ENCODE measurements around the gene PAIP1. TPM values are rescaled to one million over a fixed set of nuclear protein-coding genes. Genes with fewer than 3 reads are reported as not detected.

PAIP1 gene
- total RNA-seq, 1 donor from 2014 or later, result 105 TPM

DNA sequence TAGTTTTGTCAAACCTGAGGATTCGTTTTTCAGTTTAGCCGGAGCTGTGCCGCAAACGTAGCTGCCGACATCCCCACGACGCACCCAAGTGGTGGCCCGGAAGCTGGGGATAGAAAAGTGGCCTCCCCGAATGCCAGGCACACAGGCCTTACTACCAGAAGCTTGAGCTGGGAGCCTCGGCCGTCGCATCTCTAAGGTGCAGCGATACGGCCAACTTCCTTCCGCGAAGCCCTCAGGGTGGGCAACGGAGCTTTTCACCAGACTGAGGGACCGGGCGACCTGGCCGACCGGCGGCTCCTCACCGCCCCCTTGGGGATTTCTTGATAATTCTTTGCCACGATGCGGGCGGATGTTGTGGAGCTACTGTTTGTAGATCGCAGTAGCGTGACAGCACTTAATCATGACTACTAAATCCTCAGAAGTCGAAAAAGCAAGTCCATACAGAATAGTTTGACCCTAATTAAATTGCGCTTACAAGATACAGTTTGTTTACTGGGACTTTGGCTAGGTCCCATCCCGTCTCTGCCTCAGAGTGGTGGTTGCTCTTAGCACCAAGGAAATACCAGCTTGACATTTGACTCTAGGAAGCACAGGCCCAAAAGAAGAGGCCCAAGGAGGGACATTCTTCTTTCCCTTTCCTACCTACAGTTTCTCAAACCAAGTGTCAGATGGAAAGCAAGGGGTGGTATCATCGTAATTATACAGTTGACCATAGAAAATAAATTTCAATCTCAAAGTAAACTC lies 72.6 kb downstream of the PAIP1 start:
- Mint-ChIP-seq H3K4me3 (ENCODE audit: unreplicated experiment) (peak overlapping the region; percentile 99), H3K27me3 (ENCODE audit: low read depth) (no peaks in the 10 kb centered on the region), H3K27ac (ENCODE audit: unreplicated experiment) (peak overlapping the region; percentile 100), H3K9me3 (ENCODE audit: low read depth) (no peaks in the 10 kb centered on the region), H3K36me3 (ENCODE audit: low read depth) (no peaks in the 10 kb centered on the region), H3K4me1 (ENCODE audit: low read depth) (peaks cover 39% of the 10 kb centered on the region)
- no peak for DNase-seq (ENCODE audit: low spot score)
- TF ChIP-seq, protein P1, sequence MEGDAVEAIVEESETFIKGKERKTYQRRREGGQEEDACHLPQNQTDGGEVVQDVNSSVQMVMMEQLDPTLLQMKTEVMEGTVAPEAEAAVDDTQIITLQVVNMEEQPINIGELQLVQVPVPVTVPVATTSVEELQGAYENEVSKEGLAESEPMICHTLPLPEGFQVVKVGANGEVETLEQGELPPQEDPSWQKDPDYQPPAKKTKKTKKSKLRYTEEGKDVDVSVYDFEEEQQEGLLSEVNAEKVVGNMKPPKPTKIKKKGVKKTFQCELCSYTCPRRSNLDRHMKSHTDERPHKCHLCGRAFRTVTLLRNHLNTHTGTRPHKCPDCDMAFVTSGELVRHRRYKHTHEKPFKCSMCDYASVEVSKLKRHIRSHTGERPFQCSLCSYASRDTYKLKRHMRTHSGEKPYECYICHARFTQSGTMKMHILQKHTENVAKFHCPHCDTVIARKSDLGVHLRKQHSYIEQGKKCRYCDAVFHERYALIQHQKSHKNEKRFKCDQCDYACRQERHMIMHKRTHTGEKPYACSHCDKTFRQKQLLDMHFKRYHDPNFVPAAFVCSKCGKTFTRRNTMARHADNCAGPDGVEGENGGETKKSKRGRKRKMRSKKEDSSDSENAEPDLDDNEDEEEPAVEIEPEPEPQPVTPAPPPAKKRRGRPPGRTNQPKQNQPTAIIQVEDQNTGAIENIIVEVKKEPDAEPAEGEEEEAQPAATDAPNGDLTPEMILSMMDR (IDR thresholded peaks at IDR 0.05), result peak; percentile 88

DNA sequence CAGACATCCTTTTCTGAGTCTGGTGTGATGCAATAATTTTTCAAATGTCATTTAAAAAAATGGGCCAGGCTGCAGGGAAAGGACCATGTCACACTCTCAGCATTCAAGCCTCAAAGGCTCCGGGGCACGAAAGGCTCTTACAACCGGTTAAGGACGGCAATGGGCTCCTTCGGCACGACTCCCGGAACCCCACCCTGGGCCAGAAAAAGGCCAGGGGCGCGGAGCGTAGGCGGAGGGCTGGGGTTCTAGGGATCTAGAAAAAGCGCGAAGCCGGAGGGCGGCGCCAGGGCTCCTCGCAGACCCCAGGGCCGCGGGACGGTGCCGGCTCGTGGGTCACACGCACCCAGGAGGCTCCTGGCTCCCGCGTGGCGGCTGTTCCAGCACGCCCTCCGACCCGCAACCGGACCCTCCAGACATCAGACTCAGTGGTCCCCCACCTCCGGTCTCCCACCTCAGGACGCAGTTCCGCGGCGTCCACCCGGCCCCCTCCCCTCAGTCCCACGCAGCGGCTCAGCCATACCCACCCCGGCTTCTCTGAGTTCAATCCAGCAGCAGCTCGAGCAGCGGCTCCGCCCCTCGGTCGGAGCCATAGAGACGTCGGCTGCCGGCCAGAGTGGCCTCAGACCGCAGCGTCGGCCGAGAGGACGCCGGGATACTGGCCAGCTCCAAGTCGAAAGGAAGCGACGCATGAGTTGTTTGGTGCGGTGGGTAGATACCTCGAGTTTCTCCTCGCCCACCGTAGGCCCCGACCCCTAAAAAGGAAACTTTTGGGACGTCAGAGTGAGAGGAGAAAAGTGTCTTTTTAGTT lies 73.4 kb downstream of the PAIP1 start, which contains the start of gene TMEM267:
TSS of gene TMEM267 (minus strand) at position 568 of the 808 bp plus-strand sequence. CDS start 29,896 bp downstream, outside the sequence.
- peak; percentile 94 for DNase-seq (ENCODE audit: low spot score)
- TF ChIP-seq, protein P1 (IDR thresholded peaks at IDR 0.05), result no peak
- H3K4me1 Mint-ChIP-seq (ENCODE audit: low read depth), result peaks cover 39% of the 10 kb centered on the region
- no peaks in the 10 kb centered on the region for H3K36me3 Mint-ChIP-seq (ENCODE audit: low read depth)
- H3K27ac Mint-ChIP-seq (ENCODE audit: unreplicated experiment), result peak within 1 kb of the TSS; percentile 100
- H3K9me3 Mint-ChIP-seq (ENCODE audit: low read depth), result no peaks in the 10 kb centered on the region
- peak within 1 kb of the TSS; percentile 99 for H3K4me3 Mint-ChIP-seq (ENCODE audit: unreplicated experiment)
- no peaks in the 10 kb centered on the region for H3K27me3 Mint-ChIP-seq (ENCODE audit: low read depth)

DNA sequence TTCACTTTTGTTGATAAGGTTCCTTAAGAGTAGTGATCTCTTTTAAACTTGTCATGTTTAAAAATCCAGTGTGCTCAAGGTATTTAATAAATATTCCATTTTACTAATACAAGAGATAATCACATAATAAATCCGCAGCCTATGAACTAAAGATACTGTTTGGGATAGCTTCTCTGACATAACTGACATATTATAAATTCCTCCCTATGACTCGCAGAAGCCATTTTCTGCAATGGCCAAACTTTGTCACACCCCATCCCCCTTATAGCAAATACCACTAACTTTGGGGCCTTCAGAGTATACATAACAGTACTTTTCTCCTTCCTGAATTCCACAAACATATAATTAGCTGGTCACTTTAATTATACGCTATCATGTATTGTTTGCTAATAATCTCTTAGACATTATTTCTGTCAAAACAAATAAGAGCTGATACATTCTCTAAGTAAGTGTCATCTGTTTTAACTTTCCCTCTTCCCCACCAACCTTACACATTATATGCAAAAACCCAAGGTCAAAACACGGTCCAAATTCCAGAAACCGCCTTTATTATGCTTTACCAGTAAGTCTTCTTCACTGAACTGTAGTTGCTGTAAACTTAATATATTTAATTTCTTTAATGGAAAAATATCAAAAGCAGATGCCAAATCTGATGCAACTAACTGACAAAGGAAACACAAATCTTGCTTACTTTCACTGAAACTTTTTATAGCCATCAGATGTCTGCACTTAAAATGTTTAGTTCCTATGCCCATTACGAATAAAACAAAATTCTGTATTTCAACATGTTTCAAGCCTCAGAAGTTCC lies 74.2 kb downstream of the PAIP1 start:
- TF ChIP-seq, protein P1 (IDR thresholded peaks at IDR 0.05), result no peak
- Mint-ChIP-seq H3K4me3 (ENCODE audit: unreplicated experiment) (peak overlapping the region; percentile 99), H3K36me3 (ENCODE audit: low read depth) (no peaks in the 10 kb centered on the region), H3K4me1 (ENCODE audit: low read depth) (peaks cover 39% of the 10 kb centered on the region), H3K27ac (ENCODE audit: unreplicated experiment) (peak overlapping the region; percentile 100), H3K9me3 (ENCODE audit: low read depth) (no peaks in the 10 kb centered on the region), H3K27me3 (ENCODE audit: low read depth) (no peaks in the 10 kb centered on the region)
- DNase-seq (ENCODE audit: low spot score), result no peak

Other genes with a start within 250 kb of the PAIP1 start
- gene HMGCS1, start 243.7 kb downstream of the PAIP1 start, total RNA-seq, result 77.8 to 86.9 TPM (median 86.9 TPM) in 3 replicates
- gene CCL28, start 144.7 kb downstream of the PAIP1 start, total RNA-seq, result 0.10 TPM in 1 of 3 replicates, not detected in the others
- 26.6 to 36.6 TPM (median 32.3 TPM) in 3 replicates for gene TMEM267, start 73.2 kb downstream of the PAIP1 start, total RNA-seq
- gene C5orf34, start 41.9 kb downstream of the PAIP1 start, total RNA-seq, result 1.8 to 2.4 TPM (median 1.9 TPM) in 3 replicates
- 106 to 120 TPM (median 114 TPM) in 3 replicates for gene NNT, start 46.1 kb upstream of the PAIP1 start, total RNA-seq